CD8-positive, alpha-beta memory T cell (primary cell): Measurements from ENCODE around the gene HS6ST1. TPM values are rescaled to one million over a fixed set of nuclear protein-coding genes. Genes with fewer than 3 reads are reported as not detected.

Source experiments
- CTCF ChIA-PET: fragments of 350-600 bp; sonication (Branson Sonifier 250); formaldehyde crosslinking; loops from one replicate; lab custom pipeline; 2021; ENCODE audit warnings: antibody characterized with exemption; lab: Charles Lee
- POLR2A ChIA-PET: fragments of 350-600 bp; sonication (Branson Sonifier 250); formaldehyde crosslinking; loops from one replicate; lab custom pipeline; 2021; ENCODE audit warnings: antibody characterized with exemption; lab: Charles Lee
- DNase-seq, 5 donors: peaks; one replicate each; pipeline versions ENCODE4 v3.0.0 to v3.0.0-alpha.2; 2020 to 2022; ENCODE audit warnings: mixed read lengths in 1 of 5
- H3K27ac ChIP-seq: one replicate; pipeline ENCODE4 v1.7.0; 2013; ENCODE audit warnings: low read depth, mild to moderate bottlenecking, low read length, moderate library complexity
- H3K27me3 ChIP-seq: 2 replicates; pipeline ENCODE4 v1.7.0; 2013; ENCODE audit warnings: low read length, mild to moderate bottlenecking; ENCODE audit not compliant: insufficient read depth, poor library complexity, severe bottlenecking
- H3K36me3 ChIP-seq: 2 replicates; pipeline ENCODE4 v1.7.0; 2013; ENCODE audit warnings: mild to moderate bottlenecking, low read length, moderate library complexity; ENCODE audit not compliant: insufficient read depth
- H3K4me1 ChIP-seq: 2 replicates; pipeline ENCODE4 v1.7.0; 2013; ENCODE audit warnings: mild to moderate bottlenecking, low read length, moderate library complexity; ENCODE audit not compliant: insufficient read depth
- H3K4me3 ChIP-seq: 2 replicates; pipeline ENCODE4 v1.7.0; 2013; ENCODE audit warnings: mild to moderate bottlenecking, low read length
- H3K9me3 ChIP-seq: 2 replicates; pipeline ENCODE4 v1.7.0; 2013; ENCODE audit warnings: mild to moderate bottlenecking, low read length
- H3K27ac Mint-ChIP-seq, 8 donors: one replicate each; pipeline ENCODE4 v1.8.0; 2020 to 2021; ENCODE audit warnings: mixed read lengths in 8 of 8, mild to moderate bottlenecking in 6 of 8, inconsistent platforms in 3 of 8, moderate library complexity in 3 of 8
- H3K27me3 Mint-ChIP-seq, 2 donors: one replicate each; pipeline ENCODE4 v1.8.0; 2020 to 2021; ENCODE audit warnings: mixed read lengths in 2 of 2, mild to moderate bottlenecking in 1 of 2, moderate library complexity in 1 of 2
- H3K36me3 Mint-ChIP-seq, 3 donors: one replicate each; pipeline ENCODE4 v1.8.0; 2020 to 2021; ENCODE audit warnings: mixed read lengths in 3 of 3, inconsistent platforms in 1 of 3, mild to moderate bottlenecking in 1 of 3
- H3K4me1 Mint-ChIP-seq, 3 donors: one replicate each; pipeline ENCODE4 v1.8.0; 2020 to 2021; ENCODE audit warnings: mixed read lengths in 3 of 3, inconsistent platforms in 1 of 3, mild to moderate bottlenecking in 1 of 3
- H3K4me3 Mint-ChIP-seq, 7 donors: one replicate each; pipeline ENCODE4 v1.8.0; 2020 to 2021; ENCODE audit warnings: mixed read lengths in 7 of 7, mild to moderate bottlenecking in 6 of 7, moderate library complexity in 4 of 7, inconsistent platforms in 2 of 7
- H3K9me3 Mint-ChIP-seq, 5 donors: one replicate each; pipeline ENCODE4 v1.8.0; 2020 to 2022; ENCODE audit warnings: mixed read lengths in 5 of 5, mild to moderate bottlenecking in 3 of 5, moderate library complexity in 2 of 5, inconsistent platforms in 1 of 5
- polyA plus RNA-seq: library from polyadenylated mRNA; unstranded; fragments of 300-500 nt; fragmentation: Illumina TruSeq; gene quantifications from one replicate; pipeline ENCODE4 v1.2.3, GENCODE V29; 2021
- total RNA-seq, 2 experiments: library from RNA; stranded (reverse); gene quantifications; one replicate each; pipeline ENCODE4 v1.2.3, GENCODE V29; 2021

HS6ST1 gene
- total and polyA plus RNA-seq, 3 experiments from 2014 or later, result 4.6 to 18.2 (median 18.0) TPM

GRCh38 chr2:128304330-128304714 lies 14.3 kb downstream of the HS6ST1 start:
- Mint-ChIP-seq H3K36me3 (peaks cover 0 to 2% (median 0%) of the 10 kb centered on the region in 3 donors), H3K27me3 (no peaks in the 10 kb centered on the region), H3K4me3 (no peak overlapping the region), H3K4me1 (peaks cover 0 to 9% (median 4%) of the 10 kb centered on the region in 3 donors), H3K9me3 (no peaks in the 10 kb centered on the region), H3K27ac (peak overlapping the region in 1 of 8 donors; percentile 88)
- ChIA-PET POLR2A (no interaction called here), CTCF (no interaction called here)
- Histone ChIP-seq H3K36me3 (no peaks in the 10 kb centered on the region), H3K9me3 (no peaks in the 10 kb centered on the region), H3K4me1 (no peaks in the 10 kb centered on the region), H3K27ac (no peak overlapping the region), H3K27me3 (no peaks in the 10 kb centered on the region), H3K4me3 (no peak overlapping the region)
- no peak for DNase-seq

- Histone ChIP-seq H3K4me3 (no peak overlapping the region), H3K27ac (no peak overlapping the region), H3K9me3 (no peaks in the 10 kb centered on the region), H3K36me3 (no peaks in the 10 kb centered on the region), H3K4me1 (no peaks in the 10 kb centered on the region), H3K27me3 (no peaks in the 10 kb centered on the region)
- H3K4me1 Mint-ChIP-seq, result peaks cover 0 to 9% (median 4%) of the 10 kb centered on the region in 3 donors
- H3K27me3 Mint-ChIP-seq, result no peaks in the 10 kb centered on the region
- H3K36me3 Mint-ChIP-seq, result peaks cover 0 to 2% (median 0%) of the 10 kb centered on the region in 3 donors
- CTCF ChIA-PET, result no interaction called here
- H3K4me3 Mint-ChIP-seq, result no peak overlapping the region
- peak overlapping the region in 1 of 8 donors; percentile 88 for H3K27ac Mint-ChIP-seq
- no peak for DNase-seq
- POLR2A ChIA-PET, result no interaction called here
- no peaks in the 10 kb centered on the region for H3K9me3 Mint-ChIP-seq
These were observed 14.8 kb downstream of the HS6ST1 start for GRCh38 chr2:128303911-128304310.

GRCh38 chr2:128303095-128303791 lies 15.4 kb downstream of the HS6ST1 start:
- Mint-ChIP-seq H3K9me3 (no peaks in the 10 kb centered on the region), H3K4me3 (no peak overlapping the region), H3K27ac (no peak overlapping the region), H3K27me3 (no peaks in the 10 kb centered on the region), H3K36me3 (peaks cover 0 to 5% (median 4%) of the 10 kb centered on the region in 3 donors), H3K4me1 (peaks cover 2 to 9% (median 7%) of the 10 kb centered on the region in 3 donors)
- DNase-seq, result no peak
- Histone ChIP-seq H3K9me3 (no peaks in the 10 kb centered on the region), H3K36me3 (no peaks in the 10 kb centered on the region), H3K27ac (no peak overlapping the region), H3K4me3 (no peak overlapping the region), H3K4me1 (no peaks in the 10 kb centered on the region), H3K27me3 (no peaks in the 10 kb centered on the region)
- ChIA-PET POLR2A (no interaction called here), CTCF (no interaction called here)

- DNase-seq, result no peak
- H3K4me1 ChIP-seq, result no peaks in the 10 kb centered on the region
- no peak overlapping the region for H3K4me3 ChIP-seq
- H3K27ac ChIP-seq, result no peak overlapping the region
- H3K27ac Mint-ChIP-seq, result peak overlapping the region in 1 of 8 donors; percentile 70
- H3K9me3 ChIP-seq, result no peaks in the 10 kb centered on the region
- H3K27me3 Mint-ChIP-seq, result no peaks in the 10 kb centered on the region
- H3K27me3 ChIP-seq, result no peaks in the 10 kb centered on the region
- H3K4me1 Mint-ChIP-seq, result peaks cover 2 to 6% (median 5%) of the 10 kb centered on the region in 3 donors
- ChIA-PET CTCF (no interaction called here), POLR2A (no interaction called here)
- H3K9me3 Mint-ChIP-seq, result no peaks in the 10 kb centered on the region
- H3K36me3 Mint-ChIP-seq, result peaks cover 0 to 4% (median 4%) of the 10 kb centered on the region in 3 donors
- no peak overlapping the region for H3K4me3 Mint-ChIP-seq
- H3K36me3 ChIP-seq, result no peaks in the 10 kb centered on the region
These were observed 16.0 kb downstream of the HS6ST1 start for GRCh38 chr2:128302744-128303067.

GRCh38 chr2:128302011-128302743 lies 16.5 kb downstream of the HS6ST1 start:
- Histone ChIP-seq H3K4me1 (no peaks in the 10 kb centered on the region), H3K27me3 (no peaks in the 10 kb centered on the region), H3K27ac (no peak overlapping the region), H3K9me3 (no peaks in the 10 kb centered on the region), H3K4me3 (no peak overlapping the region), H3K36me3 (no peaks in the 10 kb centered on the region)
- no peak overlapping the region for H3K4me3 Mint-ChIP-seq
- H3K9me3 Mint-ChIP-seq, result no peaks in the 10 kb centered on the region
- DNase-seq, result no peak
- H3K36me3 Mint-ChIP-seq, result peaks cover 0 to 4% (median 4%) of the 10 kb centered on the region in 3 donors
- peaks cover 2 to 6% (median 4%) of the 10 kb centered on the region in 3 donors for H3K4me1 Mint-ChIP-seq
- H3K27ac Mint-ChIP-seq, result peak overlapping the region in 1 of 8 donors; percentile 70
- H3K27me3 Mint-ChIP-seq, result no peaks in the 10 kb centered on the region
- POLR2A ChIA-PET, result no interaction called here
- CTCF ChIA-PET, result no interaction called here

- H3K9me3 Mint-ChIP-seq, result no peaks in the 10 kb centered on the region
These were observed 17.1 kb downstream of the HS6ST1 start for GRCh38 chr2:128301501-128301966.

GRCh38 chr2:128301021-128301420 lies 17.6 kb downstream of the HS6ST1 start:
- Histone ChIP-seq H3K27me3 (no peaks in the 10 kb centered on the region), H3K36me3 (no peaks in the 10 kb centered on the region), H3K9me3 (no peaks in the 10 kb centered on the region), H3K4me3 (no peak overlapping the region), H3K27ac (no peak overlapping the region), H3K4me1 (no peaks in the 10 kb centered on the region)
- H3K4me1 Mint-ChIP-seq, result peaks cover 2 to 8% (median 6%) of the 10 kb centered on the region in 3 donors
- peaks cover 0 to 4% (median 4%) of the 10 kb centered on the region in 3 donors for H3K36me3 Mint-ChIP-seq
- ChIA-PET CTCF (no interaction called here), POLR2A (no interaction called here)
- H3K27me3 Mint-ChIP-seq, result no peaks in the 10 kb centered on the region
- H3K4me3 Mint-ChIP-seq, result no peak overlapping the region
- DNase-seq, result no peak
- peak overlapping the region in 1 of 8 donors; percentile 33 for H3K27ac Mint-ChIP-seq
- H3K9me3 Mint-ChIP-seq, result no peaks in the 10 kb centered on the region

More at GRCh38 chr2:128301501-128301966, 17.1 kb downstream of the HS6ST1 start:
- H3K4me1 Mint-ChIP-seq, result peaks cover 2 to 6% (median 4%) of the 10 kb centered on the region in 3 donors
- H3K27me3 ChIP-seq, result no peaks in the 10 kb centered on the region
- POLR2A ChIA-PET, result no interaction called here
- no peaks in the 10 kb centered on the region for H3K4me1 ChIP-seq
- peak overlapping the region in 1 of 8 donors; percentile 33 for H3K27ac Mint-ChIP-seq
- no peak overlapping the region for H3K27ac ChIP-seq
- no peak overlapping the region for H3K4me3 Mint-ChIP-seq
- H3K9me3 ChIP-seq, result no peaks in the 10 kb centered on the region
- CTCF ChIA-PET, result no interaction called here
- no peaks in the 10 kb centered on the region for H3K36me3 ChIP-seq
- peaks cover 0 to 4% (median 4%) of the 10 kb centered on the region in 3 donors for H3K36me3 Mint-ChIP-seq
- no peak overlapping the region for H3K4me3 ChIP-seq
- no peaks in the 10 kb centered on the region for H3K27me3 Mint-ChIP-seq
- DNase-seq, result no peak
